HG03354 (cell line): ENCODE data around the gene PRG3.
"Not testable (repeated sequence)": the region's sequence is repeated elsewhere in the genome, so short reads cannot be mapped to it uniquely, and the experiment has no call there.

Experiments
- ATAC-seq: cut with Tn5 transposase; IDR thresholded peaks from one replicate; pipeline ENCODE4 v1.9.1; 2021; ENCODE audit warnings: mild to moderate bottlenecking; ENCODE audit not compliant: unreplicated experiment, poor library complexity, severe bottlenecking

Gene PRG3

GRCh38 chr11:57363131-57364080, 17.5 kb downstream of the PRG3 start:
- ATAC-seq: no peak

- ATAC-seq: no peak
Observed at GRCh38 chr11:57361926-57362325, 19.0 kb downstream of the PRG3 start.

- ATAC-seq: not testable (repeated sequence)
Observed at GRCh38 chr11:57361420-57361819, 19.5 kb downstream of the PRG3 start.

GRCh38 chr11:57360991-57361390, 20.0 kb downstream of the PRG3 start:
- ATAC-seq: no peak

GRCh38 chr11:57359896-57360690, 20.9 kb downstream of the PRG3 start:
- ATAC-seq: no peak

GRCh38 chr11:57359396-57359795, 21.6 kb downstream of the PRG3 start:
- ATAC-seq: no peak

GRCh38 chr11:57358991-57359390, 22.0 kb downstream of the PRG3 start:
- ATAC-seq: no peak

- no peak for ATAC-seq
Observed at GRCh38 chr11:57358543-57358961, 22.4 kb downstream of the PRG3 start.

- ATAC-seq: no peak
Observed at GRCh38 chr11:57357856-57358255, 23.1 kb downstream of the PRG3 start.

GRCh38 chr11:57357310-57357709, 23.6 kb downstream of the PRG3 start:
- ATAC-seq: no peak

- ATAC-seq: no peak
Observed at GRCh38 chr11:57356268-57356667, 24.7 kb downstream of the PRG3 start.

- no peak for ATAC-seq
Observed at GRCh38 chr11:57354699-57355098, 26.3 kb downstream of the PRG3 start.

- ATAC-seq: no peak
Observed at GRCh38 chr11:57353852-57354251, 27.1 kb downstream of the PRG3 start.

- no peak for ATAC-seq
Observed at GRCh38 chr11:57353446-57353845, 27.5 kb downstream of the PRG3 start.

GRCh38 chr11:57353036-57353435, 27.9 kb downstream of the PRG3 start:
- no peak for ATAC-seq

- no peak for ATAC-seq
Observed at GRCh38 chr11:57349491-57350274, 31.3 kb downstream of the PRG3 start.

GRCh38 chr11:57348636-57349313, 32.2 kb downstream of the PRG3 start:
- no peak for ATAC-seq

GRCh38 chr11:57348052-57348451, 32.9 kb downstream of the PRG3 start:
- no peak for ATAC-seq

GRCh38 chr11:57347336-57347735, 33.6 kb downstream of the PRG3 start:
- no peak for ATAC-seq
